ENCODE results near the gene TOX2. TPM values are rescaled to one million over a fixed set of nuclear protein-coding genes. Genes with fewer than 3 reads are reported as not detected.

Gene TOX2
- total and polyA plus RNA-seq, 7 donors: 0.06 to 0.53 (median 0.38) TPM

- Histone ChIP-seq H3K27ac (no peak overlapping the region), H3K36me3 (ENCODE audit: insufficient read depth in 1 of 2, low read depth in 1 of 2) (no peaks in the 10 kb centered on the region), H3K4me1 (no peaks in the 10 kb centered on the region), H3K27me3 (ENCODE audit: insufficient read depth in 3 of 3, low read length in 2 of 3) (peaks cover 0 to 6% (median 2%) of the 10 kb centered on the region in 3 donors), H3K9me3 (no peaks in the 10 kb centered on the region), H3K4me3 (no peak overlapping the region)
- 74 to 79% (median 76%) methylated on average over 14 of the region's 14 CpGs for whole genome bisulfite sequencing, 3 donors
- DNase-seq (no peak), ATAC-seq (no peak)
- intact Hi-C loops (cut with DNase I): no loop called here
- TF ChIP-seq CTCF (IDR thresholded peaks at IDR 0.05): no peak
Measured at GRCh38 chr20:44028868-44029847, 114.5 kb downstream of the TOX2 start.

GRCh38 chr20:44029848-44030230 lies 115.2 kb downstream of the TOX2 start:
- no peak for TF ChIP-seq CTCF (IDR thresholded peaks at IDR 0.05)
- DNase-seq: no peak
- ATAC-seq: no peak
- no peaks in the 10 kb centered on the region for H3K9me3 ChIP-seq
- 80 to 82% (median 82%) methylated on average over 4 of the region's 4 CpGs for WGBS, 3 donors
- no peak overlapping the region for H3K4me3 ChIP-seq
- H3K27me3 ChIP-seq (ENCODE audit: insufficient read depth in 3 of 3, low read length in 2 of 3): peaks cover 0 to 6% (median 2%) of the 10 kb centered on the region in 3 donors
- no peaks in the 10 kb centered on the region for H3K4me1 ChIP-seq
- no peaks in the 10 kb centered on the region for H3K36me3 ChIP-seq (ENCODE audit: insufficient read depth in 1 of 2, low read depth in 1 of 2)
- H3K27ac ChIP-seq: no peak overlapping the region
- intact Hi-C loops (cut with DNase I): no loop called here

- no peak for ATAC-seq
- intact Hi-C loops (cut with DNase I): no loop called here
- Histone ChIP-seq H3K36me3 (ENCODE audit: insufficient read depth in 1 of 2, low read depth in 1 of 2) (no peaks in the 10 kb centered on the region), H3K27me3 (ENCODE audit: insufficient read depth in 3 of 3, low read length in 2 of 3) (peaks cover 0 to 6% (median 2%) of the 10 kb centered on the region in 3 donors), H3K9me3 (no peaks in the 10 kb centered on the region), H3K27ac (no peak overlapping the region), H3K4me1 (no peaks in the 10 kb centered on the region), H3K4me3 (no peak overlapping the region)
- DNase-seq: no peak
- TF ChIP-seq CTCF (IDR thresholded peaks at IDR 0.05): no peak
- 73 to 81% (median 77%) methylated on average over 2 of the region's 2 CpGs for WGBS, 3 donors
Measured at GRCh38 chr20:44030394-44030793, 115.7 kb downstream of the TOX2 start.

- Histone ChIP-seq H3K27ac (no peak overlapping the region), H3K4me1 (no peaks in the 10 kb centered on the region), H3K27me3 (ENCODE audit: insufficient read depth in 3 of 3, low read length in 2 of 3) (peaks cover 0 to 12% (median 2%) of the 10 kb centered on the region in 3 donors), H3K4me3 (no peak overlapping the region), H3K9me3 (no peaks in the 10 kb centered on the region), H3K36me3 (ENCODE audit: insufficient read depth in 1 of 2, low read depth in 1 of 2) (no peaks in the 10 kb centered on the region)
- no peak for ATAC-seq
- no peak for TF ChIP-seq CTCF (IDR thresholded peaks at IDR 0.05)
- no peak for DNase-seq
- 89 to 91% (median 91%) methylated on average over 14 of the region's 14 CpGs for WGBS, 3 donors
- intact Hi-C loops (cut with DNase I): no loop called here
Measured at GRCh38 chr20:44031001-44031574, 116.4 kb downstream of the TOX2 start.

Data from psoas muscle (tissue), 8 donors.